Parathyroid adenoma (tissue), 2 donors: ENCODE results near the gene PALS1.

ENCODE experiments used
- H2AFZ ChIP-seq: fragments of 300-600 bp; sonication (generic); one replicate; pipeline ENCODE4 v1.7.0; 2017; ENCODE audit warnings: antibody characterized with exemption, mild to moderate bottlenecking
- H3K27ac ChIP-seq: fragments of 300-600 bp; sonication (generic); one replicate; pipeline ENCODE4 v1.7.0; 2017
- H3K27me3 ChIP-seq: fragments of 300-600 bp; sonication (generic); one replicate; pipeline ENCODE4 v1.7.0; 2017; ENCODE audit warnings: low read length; ENCODE audit not compliant: control insufficient read depth, insufficient read depth
- H3K36me3 ChIP-seq: fragments of 300-600 bp; sonication (generic); one replicate; pipeline ENCODE4 v1.7.0; 2017; ENCODE audit warnings: low read length; ENCODE audit not compliant: control insufficient read depth, insufficient read depth
- H3K4me1 ChIP-seq: fragments of 300-600 bp; sonication (generic); one replicate; pipeline ENCODE4 v1.7.0; 2017; ENCODE audit warnings: control low read depth
- H3K4me2 ChIP-seq: fragments of 300-600 bp; sonication (generic); one replicate; pipeline ENCODE4 v1.7.0; 2017; ENCODE audit warnings: low read length
- H3K4me3 ChIP-seq: fragments of 300-600 bp; sonication (generic); one replicate; pipeline ENCODE4 v1.7.0; 2017; ENCODE audit warnings: low read depth, low read length
- H3K79me2 ChIP-seq: fragments of 300-600 bp; sonication (generic); one replicate; pipeline ENCODE4 v1.7.0; 2017; ENCODE audit warnings: control low read depth
- H3K9ac ChIP-seq: fragments of 300-600 bp; sonication (generic); one replicate; pipeline ENCODE4 v1.7.0; 2017; ENCODE audit warnings: mild to moderate bottlenecking
- H3K9me3 ChIP-seq: fragments of 300-600 bp; sonication (generic); one replicate; pipeline ENCODE4 v1.7.0; 2017; ENCODE audit warnings: low read length; ENCODE audit not compliant: control insufficient read depth
- CTCF ChIP-seq: fragments of 300-600 bp; sonication (generic); IDR thresholded peaks from one replicate; pipeline ENCODE4 v1.7.0; 2017; ENCODE audit warnings: antibody characterized with exemption, mild to moderate bottlenecking
- donor health status: primary hyperparathyroidism.

Gene PALS1

GRCh38 chr14:67207810-67208209, 33.4 kb upstream of the PALS1 start:
- Histone ChIP-seq H3K4me3 (no peak overlapping the region), H3K9ac (no peak overlapping the region), H3K27ac (no peak overlapping the region), H3K9me3 (no peaks in the 10 kb centered on the region), H3K27me3 (no peaks in the 10 kb centered on the region), H3K4me1 (no peaks in the 10 kb centered on the region), H3K36me3 (no peaks in the 10 kb centered on the region), H3K79me2 (no peaks in the 10 kb centered on the region), H3K4me2 (no peak overlapping the region), H2AFZ (no peak overlapping the region)
- TF ChIP-seq CTCF: no peak

DNA sequence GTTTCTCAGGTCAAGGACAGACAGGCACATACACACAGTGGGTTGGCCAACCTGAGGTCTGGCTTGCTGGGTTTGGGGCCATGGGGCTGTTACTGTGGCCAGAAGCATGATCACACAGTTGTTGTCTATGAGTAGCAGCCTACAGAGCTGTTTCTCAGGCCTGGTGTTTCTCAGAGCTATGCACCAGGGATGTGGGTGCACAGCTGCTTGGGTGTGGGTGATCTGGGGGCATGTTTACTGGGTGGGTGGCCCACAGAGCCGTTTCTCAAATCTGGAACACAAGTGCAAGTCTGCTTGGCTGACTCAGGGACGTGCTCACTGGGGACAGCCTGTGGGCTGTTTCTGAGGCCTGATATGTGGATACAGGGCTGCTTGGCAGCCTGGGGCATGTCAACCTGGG, 23.1 kb upstream of the PALS1 start:
- no peak overlapping the region for H2AFZ ChIP-seq
- H3K4me3 ChIP-seq: no peak overlapping the region
- H3K36me3 ChIP-seq: no peaks in the 10 kb centered on the region
- no peak overlapping the region for H3K27ac ChIP-seq
- no peaks in the 10 kb centered on the region for H3K9me3 ChIP-seq
- no peaks in the 10 kb centered on the region for H3K4me1 ChIP-seq
- no peak overlapping the region for H3K9ac ChIP-seq
- H3K4me2 ChIP-seq: no peak overlapping the region
- no peaks in the 10 kb centered on the region for H3K27me3 ChIP-seq
- H3K79me2 ChIP-seq: no peaks in the 10 kb centered on the region
- TF ChIP-seq CTCF: no peak

- Histone ChIP-seq H3K9ac (no peak overlapping the region), H3K9me3 (no peaks in the 10 kb centered on the region), H3K36me3 (no peaks in the 10 kb centered on the region), H3K27me3 (no peaks in the 10 kb centered on the region), H3K27ac (no peak overlapping the region), H3K4me2 (no peak overlapping the region), H3K4me1 (no peaks in the 10 kb centered on the region), H2AFZ (no peak overlapping the region), H3K4me3 (no peak overlapping the region), H3K79me2 (no peaks in the 10 kb centered on the region)
- TF ChIP-seq CTCF: no peak
Measured at GRCh38 chr14:67221248-67221981, 19.8 kb upstream of the PALS1 start.

DNA sequence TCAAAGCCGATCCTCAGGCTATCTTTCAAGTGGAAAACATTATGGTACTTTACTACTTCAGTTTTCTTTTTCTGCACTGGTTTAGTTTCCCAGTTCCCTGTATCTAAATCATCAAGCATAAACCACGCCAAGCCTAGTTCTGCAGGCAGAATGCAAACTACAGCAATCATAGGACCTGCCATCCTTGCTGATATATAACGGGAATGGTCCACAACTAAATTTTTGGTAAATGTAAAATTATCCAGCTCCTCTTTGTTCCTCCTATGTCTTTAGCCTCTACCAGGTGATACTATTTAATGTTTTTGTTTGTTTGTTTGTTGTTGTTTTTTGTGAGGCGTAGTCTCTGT, 19.3 kb upstream of the PALS1 start:
- H3K27me3 ChIP-seq: no peaks in the 10 kb centered on the region
- H3K27ac ChIP-seq: no peak overlapping the region
- H3K9ac ChIP-seq: no peak overlapping the region
- H3K4me3 ChIP-seq: no peak overlapping the region
- H3K79me2 ChIP-seq: no peaks in the 10 kb centered on the region
- no peak overlapping the region for H2AFZ ChIP-seq
- no peaks in the 10 kb centered on the region for H3K9me3 ChIP-seq
- H3K4me1 ChIP-seq: no peaks in the 10 kb centered on the region
- no peak for TF ChIP-seq CTCF
- no peaks in the 10 kb centered on the region for H3K36me3 ChIP-seq
- no peak overlapping the region for H3K4me2 ChIP-seq

DNA sequence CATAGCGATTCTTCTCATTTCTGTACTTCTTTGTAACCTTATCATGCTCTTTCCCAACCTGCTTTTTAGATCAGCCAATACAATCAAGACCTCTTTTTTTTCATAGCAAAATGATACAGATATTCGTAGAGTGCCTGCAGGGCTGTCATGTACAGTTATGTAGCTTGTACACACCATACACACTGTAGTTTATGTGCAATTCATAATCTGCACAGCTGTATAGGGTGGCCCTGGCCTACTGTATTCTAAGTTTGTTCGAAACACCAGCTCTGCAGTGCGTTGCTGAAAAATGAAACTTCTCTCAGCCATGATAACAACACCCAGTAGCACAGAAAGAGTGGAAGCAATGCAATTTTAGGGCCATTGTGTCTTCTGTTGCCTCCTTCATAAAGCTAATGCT, 15.7 kb upstream of the PALS1 start:
- H3K4me2 ChIP-seq: no peak overlapping the region
- no peak overlapping the region for H3K27ac ChIP-seq
- no peaks in the 10 kb centered on the region for H3K4me1 ChIP-seq
- H3K9me3 ChIP-seq: no peaks in the 10 kb centered on the region
- no peak overlapping the region for H3K9ac ChIP-seq
- no peaks in the 10 kb centered on the region for H3K79me2 ChIP-seq
- TF ChIP-seq CTCF: no peak
- no peak overlapping the region for H3K4me3 ChIP-seq
- no peak overlapping the region for H2AFZ ChIP-seq
- no peaks in the 10 kb centered on the region for H3K27me3 ChIP-seq
- H3K36me3 ChIP-seq: no peaks in the 10 kb centered on the region
